Suprapubic skin (tissue), 4 donors: ENCODE measurements around the gene PTPRN2. TPM values are rescaled to one million over a fixed set of nuclear protein-coding genes. Genes with fewer than 3 reads are reported as not detected.

Experiments used
- DNase-seq, 2 donors: peaks; one replicate each; pipeline ENCODE4 v3.0.0-alpha.2; 2019; ENCODE audit warnings: low spot score in 2 of 2
- H3K27ac ChIP-seq: fragments of 200-600 bp; sonication (generic); one replicate; pipeline ENCODE4 v1.5.1; 2019
- H3K27me3 ChIP-seq: fragments of 200-600 bp; sonication (generic); one replicate; pipeline ENCODE4 v1.5.1; 2019
- H3K36me3 ChIP-seq: fragments of 200-600 bp; sonication (generic); one replicate; pipeline ENCODE4 v1.5.1; 2019
- H3K4me1 ChIP-seq: fragments of 200-600 bp; sonication (generic); one replicate; pipeline ENCODE4 v1.5.1; 2019
- H3K4me3 ChIP-seq: fragments of 200-600 bp; sonication (generic); one replicate; pipeline ENCODE4 v1.5.1; 2019; ENCODE audit warnings: mild to moderate bottlenecking
- H3K9me3 ChIP-seq: fragments of 200-600 bp; sonication (generic); one replicate; pipeline ENCODE4 v1.5.1; 2019
- EP300 ChIP-seq: sonication (generic); formaldehyde crosslinking; IDR thresholded peaks from one replicate; pipeline ENCODE4 v1.6.1; 2017; ENCODE audit warnings: antibody characterized with exemption
- POLR2A ChIP-seq, 2 donors: fragments of 450-650 bp; IDR thresholded peaks; one replicate each; pipeline ENCODE4 v1.6.1; 2017; ENCODE audit warnings: antibody characterized with exemption in 2 of 2, mild to moderate bottlenecking in 2 of 2, moderate library complexity in 2 of 2
- POLR2AphosphoS5 ChIP-seq, 3 donors: sonication (generic); formaldehyde crosslinking; IDR thresholded peaks; one replicate each; pipeline ENCODE4 v1.6.1; 2017; ENCODE audit warnings: antibody characterized with exemption in 3 of 3
- WGBS: methylation state at CpG from one replicate; pipeline ENCODE4 v1.1.5; 2018; 5-methylcytosine and 5-hydroxymethylcytosine counted together
- total RNA-seq, 4 donors: library from RNA; depleted of rRNA; stranded (reverse); fragments of >200 nt; gene quantifications; one replicate each; pipeline ENCODE4 v1.1.0, GENCODE V29; 2016
- TF ChIP-seq, protein P1 (sequence below), 2 donors: fragments of 200-600 bp in 1 of 2; fragments of 450-650 bp in 1 of 2; sonication (generic) in 1 of 2; IDR thresholded peaks; one replicate each; pipeline ENCODE4 v1.5.1; 2016 to 2019; ENCODE audit warnings: antibody characterized with exemption in 2 of 2, mild to moderate bottlenecking in 1 of 2, moderate library complexity in 1 of 2

PTPRN2 gene
- total RNA-seq, 4 donors from 2014 or later = 0.23 to 1.8 (median 1.3) TPM

DNA sequence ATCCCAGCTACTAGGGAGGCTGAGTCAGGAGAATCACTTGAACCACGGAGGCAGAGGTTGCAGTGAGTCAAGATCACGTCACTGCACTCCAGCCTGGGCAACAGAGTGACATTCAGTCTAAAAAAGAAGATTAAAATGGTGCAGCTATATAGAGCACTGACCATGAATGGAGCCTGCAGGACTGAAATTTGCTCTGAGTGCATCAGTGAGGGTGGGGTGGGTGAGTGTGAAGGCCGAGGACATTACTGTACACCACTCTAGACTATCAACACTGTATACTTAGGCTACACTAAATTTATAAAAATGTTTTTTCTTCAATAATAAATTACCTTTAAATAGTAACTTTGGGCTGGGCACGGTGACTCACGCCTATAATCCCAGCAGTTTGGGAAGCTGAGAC, 294.7 kb downstream of the PTPRN2 start:
- no peak overlapping the region for H3K27ac ChIP-seq
- TF ChIP-seq EP300 (no peak), POLR2AphosphoS5 (IDR thresholded peaks at IDR 0.05) (no peak), POLR2A (IDR thresholded peaks at IDR 0.05) (no peak)
- TF ChIP-seq, protein P1, sequence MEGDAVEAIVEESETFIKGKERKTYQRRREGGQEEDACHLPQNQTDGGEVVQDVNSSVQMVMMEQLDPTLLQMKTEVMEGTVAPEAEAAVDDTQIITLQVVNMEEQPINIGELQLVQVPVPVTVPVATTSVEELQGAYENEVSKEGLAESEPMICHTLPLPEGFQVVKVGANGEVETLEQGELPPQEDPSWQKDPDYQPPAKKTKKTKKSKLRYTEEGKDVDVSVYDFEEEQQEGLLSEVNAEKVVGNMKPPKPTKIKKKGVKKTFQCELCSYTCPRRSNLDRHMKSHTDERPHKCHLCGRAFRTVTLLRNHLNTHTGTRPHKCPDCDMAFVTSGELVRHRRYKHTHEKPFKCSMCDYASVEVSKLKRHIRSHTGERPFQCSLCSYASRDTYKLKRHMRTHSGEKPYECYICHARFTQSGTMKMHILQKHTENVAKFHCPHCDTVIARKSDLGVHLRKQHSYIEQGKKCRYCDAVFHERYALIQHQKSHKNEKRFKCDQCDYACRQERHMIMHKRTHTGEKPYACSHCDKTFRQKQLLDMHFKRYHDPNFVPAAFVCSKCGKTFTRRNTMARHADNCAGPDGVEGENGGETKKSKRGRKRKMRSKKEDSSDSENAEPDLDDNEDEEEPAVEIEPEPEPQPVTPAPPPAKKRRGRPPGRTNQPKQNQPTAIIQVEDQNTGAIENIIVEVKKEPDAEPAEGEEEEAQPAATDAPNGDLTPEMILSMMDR (IDR thresholded peaks at IDR 0.05) = no peak
- 69% methylated on average over 5 of the region's 5 CpGs for WGBS
- DNase-seq = no peak
- H3K4me3 ChIP-seq = no peak overlapping the region
- H3K27me3 ChIP-seq = no peaks in the 10 kb centered on the region
- H3K4me1 ChIP-seq = no peaks in the 10 kb centered on the region
- H3K36me3 ChIP-seq = no peaks in the 10 kb centered on the region
- peaks cover 9% of the 10 kb centered on the region for H3K9me3 ChIP-seq

DNA sequence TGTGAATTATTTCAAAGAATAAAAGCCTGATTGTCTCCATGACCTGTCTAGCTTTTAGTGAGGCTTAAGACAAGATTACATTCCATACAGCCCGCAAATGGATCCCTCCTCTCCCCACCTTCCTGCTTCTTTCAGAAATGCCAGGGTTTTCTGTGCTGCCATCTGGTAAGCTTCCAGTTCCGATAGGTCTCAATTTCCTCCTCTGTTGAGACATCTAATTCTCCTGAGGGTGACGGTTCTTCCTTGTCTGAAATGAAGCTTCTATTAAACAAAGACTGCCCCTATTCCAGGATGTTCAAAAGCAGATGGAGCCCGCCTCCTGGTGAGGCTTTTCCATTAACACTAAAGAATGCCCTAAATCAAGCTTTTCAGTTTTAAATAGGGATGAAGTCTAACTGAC, 295.6 kb downstream of the PTPRN2 start:
- Histone ChIP-seq H3K4me1 (no peaks in the 10 kb centered on the region), H3K27ac (no peak overlapping the region), H3K36me3 (no peaks in the 10 kb centered on the region), H3K27me3 (no peaks in the 10 kb centered on the region), H3K4me3 (no peak overlapping the region), H3K9me3 (peaks cover 9% of the 10 kb centered on the region)
- WGBS = 56% methylated on average over 4 of the region's 4 CpGs
- no peak for DNase-seq
- no peak for TF ChIP-seq POLR2AphosphoS5 (IDR thresholded peaks at IDR 0.05)
- no peak for TF ChIP-seq POLR2A (IDR thresholded peaks at IDR 0.05)
- no peak for TF ChIP-seq EP300
- TF ChIP-seq, protein P1 (IDR thresholded peaks at IDR 0.05) = no peak

DNA sequence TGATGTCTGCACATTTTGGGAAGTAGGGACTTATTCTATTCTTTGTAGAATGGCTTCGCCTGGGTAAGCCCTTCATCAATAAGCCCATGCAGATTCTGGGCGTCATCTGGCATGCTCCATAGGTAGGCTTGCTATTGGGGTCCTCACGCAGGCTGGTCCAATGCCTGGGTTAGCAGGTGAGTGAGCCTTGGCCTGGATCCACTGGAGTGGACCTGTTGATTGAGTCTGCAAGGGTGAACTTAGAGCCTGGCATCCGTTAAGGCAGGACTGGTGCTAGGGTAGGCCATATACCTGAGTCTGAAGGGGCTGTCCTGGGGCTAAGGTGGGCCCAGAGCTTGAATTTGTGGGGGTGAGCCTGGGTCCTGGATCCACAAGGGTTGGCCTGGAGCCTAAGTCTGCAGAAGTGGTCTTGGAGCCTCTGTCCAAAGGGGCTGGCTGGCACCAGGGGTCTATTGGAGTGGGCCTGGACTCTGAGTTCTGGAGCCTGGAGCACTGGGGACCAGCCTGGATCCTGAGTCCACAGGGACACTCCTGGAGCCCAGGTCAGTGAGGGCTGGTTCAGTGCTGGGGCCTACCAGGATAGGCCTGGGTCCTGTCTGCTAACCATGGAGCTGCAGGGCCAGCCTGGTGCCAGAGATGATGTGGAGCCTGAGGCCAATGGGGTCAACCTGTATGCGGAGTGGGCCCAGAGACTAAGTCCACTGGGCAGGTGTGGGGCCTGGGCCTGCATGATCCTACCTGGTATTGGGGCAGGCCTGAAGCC, 297.7 kb downstream of the PTPRN2 start:
- Histone ChIP-seq H3K4me1 (no peaks in the 10 kb centered on the region), H3K4me3 (no peak overlapping the region), H3K36me3 (no peaks in the 10 kb centered on the region), H3K9me3 (peaks cover 21% of the 10 kb centered on the region), H3K27me3 (no peaks in the 10 kb centered on the region), H3K27ac (no peak overlapping the region)
- TF ChIP-seq EP300 (no peak), POLR2AphosphoS5 (IDR thresholded peaks at IDR 0.05) (no peak), POLR2A (IDR thresholded peaks at IDR 0.05) (no peak)
- TF ChIP-seq, protein P1 (IDR thresholded peaks at IDR 0.05) = no peak
- WGBS = 94% methylated on average over 5 of the region's 5 CpGs
- peak in 1 of 2 donors; percentile 74 for DNase-seq

- Histone ChIP-seq H3K36me3 (no peaks in the 10 kb centered on the region), H3K9me3 (peaks cover 21% of the 10 kb centered on the region), H3K27me3 (no peaks in the 10 kb centered on the region), H3K4me3 (no peak overlapping the region), H3K4me1 (no peaks in the 10 kb centered on the region), H3K27ac (no peak overlapping the region)
- TF ChIP-seq POLR2A (IDR thresholded peaks at IDR 0.05) (no peak), EP300 (no peak), POLR2AphosphoS5 (IDR thresholded peaks at IDR 0.05) (no peak)
- TF ChIP-seq, protein P1 (IDR thresholded peaks at IDR 0.05) = no peak
- DNase-seq = no peak
- 93% methylated on average over 2 of the region's 2 CpGs for WGBS
Observed at GRCh38 chr7:158289231-158289630, 298.4 kb downstream of the PTPRN2 start.

DNA sequence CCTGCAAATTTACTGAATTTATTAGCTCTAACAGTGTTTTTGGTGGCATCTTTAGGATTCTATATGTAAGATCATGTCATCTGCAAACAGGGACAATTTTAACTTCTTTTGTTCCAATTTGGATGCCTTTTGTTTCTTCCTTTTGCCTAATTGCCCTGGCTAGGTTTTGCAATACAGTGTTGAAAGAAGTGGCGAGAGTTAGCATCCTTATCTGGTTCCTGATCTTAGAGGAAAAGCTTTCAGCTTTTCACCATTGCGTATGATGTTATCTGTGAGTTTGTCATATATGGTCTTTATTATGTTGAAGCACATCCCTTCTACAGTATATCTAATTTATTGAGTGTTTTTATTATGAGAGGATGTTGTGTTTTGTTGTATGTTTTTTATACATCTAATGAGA, 301.4 kb downstream of the PTPRN2 start:
- H3K27ac ChIP-seq = no peak overlapping the region
- no peak for DNase-seq
- 69% methylated on average over 2 of the region's 2 CpGs for WGBS

More for the DNA sequence above, 301.4 kb downstream of the PTPRN2 start:
- Histone ChIP-seq H3K4me3 (no peak overlapping the region), H3K27me3 (peaks cover 3% of the 10 kb centered on the region), H3K36me3 (no peaks in the 10 kb centered on the region), H3K9me3 (peaks cover 21% of the 10 kb centered on the region), H3K4me1 (no peaks in the 10 kb centered on the region)
- TF ChIP-seq EP300 (no peak), POLR2AphosphoS5 (IDR thresholded peaks at IDR 0.05) (no peak), POLR2A (IDR thresholded peaks at IDR 0.05) (no peak)
- TF ChIP-seq, protein P1 (IDR thresholded peaks at IDR 0.05) = no peak
